HepG2 (cell line): ENCODE measurements around the gene FANCL. TPM values are rescaled to one million over a fixed set of nuclear protein-coding genes. Genes with fewer than 3 reads are reported as not detected.
A peak's percentile ranks its signal among the peaks of the same experiment; 100 is the strongest.

ENCODE experiments used
- ETV5 ChIP-seq: IDR thresholded peaks from 2 replicates; pipeline ENCODE4 v1.6.1; 2018; ENCODE audit warnings: missing biosample characterization, missing genetic modification reagents, inconsistent platforms, borderline replicate concordance
- NFATC3 ChIP-seq: sonication (generic); formaldehyde crosslinking; IDR thresholded peaks from 2 replicates; pipeline ENCODE4 v1.5.1; 2020; ENCODE audit warnings: mild to moderate bottlenecking, missing genetic modification reagents
- PHF5A ChIP-seq: IDR thresholded peaks from one replicate; pipeline ENCODE4 v1.6.1; 2018; ENCODE audit warnings: low read depth, missing genetic modification reagents; ENCODE audit not compliant: unreplicated experiment
- SAFB2 ChIP-seq: sonication (generic); formaldehyde crosslinking; IDR thresholded peaks from 2 replicates; pipeline ENCODE4 v1.5.1; 2020; ENCODE audit warnings: missing genetic modification reagents, low read depth, mild to moderate bottlenecking, borderline replicate concordance
- SCMH1 ChIP-seq: sonication (generic); formaldehyde crosslinking; IDR thresholded peaks from 2 replicates; pipeline ENCODE4 v1.9.0; 2021; ENCODE audit warnings: missing genetic modification reagents, mild to moderate bottlenecking, borderline replicate concordance
- ZMAT3 ChIP-seq: sonication (generic); formaldehyde crosslinking; conservative IDR thresholded peaks from 2 replicates; pipeline ENCODE4 v1.7.0; 2021; ENCODE audit warnings: missing genetic modification reagents
- ZNF382 ChIP-seq: sonication (generic); formaldehyde crosslinking; IDR thresholded peaks from 2 replicates; pipeline ENCODE4 v1.5.0; 2020; ENCODE audit warnings: missing genetic modification reagents, mild to moderate bottlenecking, borderline replicate concordance
- ZNF569 ChIP-seq: sonication (generic); formaldehyde crosslinking; IDR thresholded peaks from 2 replicates; pipeline ENCODE4 v1.5.0; 2020; ENCODE audit warnings: mild to moderate bottlenecking, missing genetic modification reagents, moderate library complexity, borderline replicate concordance
- polyA plus RNA-seq, 8 experiments: library from polyadenylated mRNA; depleted of rRNA in 3 of 8; stranded (reverse) in 7 of 8; unstranded in 1 of 8; fragments of >200 nt; fragmentation: Illumina TruSeq in 4 of 8; extraction: Trizol in 4 of 8; gene quantifications; 2 replicates each; pipeline versions ENCODE4 v1.2.1 to v1.2.3, GENCODE V29; 2011 to 2016; ENCODE audit warnings: low read depth in 4 of 8, missing spikeins in 1 of 8, mixed read lengths in 1 of 8; ENCODE audit not compliant: insufficient read depth in 1 of 8
- total RNA-seq, 5 experiments: library from RNA; depleted of rRNA; stranded (reverse); fragments of >200 nt; fragmentation: Illumina TruSeq; extraction: Trizol; gene quantifications; 2 replicates each; pipeline ENCODE4 v1.2.3, GENCODE V29; 2016; ENCODE audit warnings: low read depth in 1 of 5
- TF ChIP-seq, protein P1 (sequence below): sonication (generic); formaldehyde crosslinking; IDR thresholded peaks from 2 replicates; pipeline ENCODE4 v1.4.0; 2020; ENCODE audit warnings: mild to moderate bottlenecking, missing genetic modification reagents
- TF ChIP-seq, protein P2 (sequence below): sonication (generic); formaldehyde crosslinking; IDR thresholded peaks from 2 replicates; pipeline ENCODE4 v1.4.0; 2020; ENCODE audit warnings: missing genetic modification reagents, mild to moderate bottlenecking, borderline replicate concordance
- TF ChIP-seq, protein P3 (sequence below): sonication (generic); formaldehyde crosslinking; IDR thresholded peaks from 2 replicates; pipeline ENCODE4 v1.5.0; 2020; ENCODE audit warnings: missing genetic modification reagents
- TF ChIP-seq, protein P4 (sequence below): sonication (generic); formaldehyde crosslinking; conservative IDR thresholded peaks from 2 replicates; pipeline ENCODE4 v1.4.0; 2020; ENCODE audit warnings: missing genetic modification reagents
- TF ChIP-seq, protein P5 (sequence below), 2 experiments: sonication (generic) in 1 of 2; formaldehyde crosslinking in 1 of 2; IDR thresholded peaks; 2 replicates each; pipeline versions ENCODE4 v1.4.0 to v1.6.1; 2016 to 2020; ENCODE audit warnings: borderline replicate concordance in 1 of 2, low read depth in 1 of 2, mild to moderate bottlenecking in 1 of 2, missing genetic modification reagents in 1 of 2

The FANCL gene
- total and polyA plus RNA-seq, 2 of the 13 experiments (the other 11 are each of a cell fraction or from before 2014, with no cell fraction given), result 40.7 to 66.8 TPM

DNA sequence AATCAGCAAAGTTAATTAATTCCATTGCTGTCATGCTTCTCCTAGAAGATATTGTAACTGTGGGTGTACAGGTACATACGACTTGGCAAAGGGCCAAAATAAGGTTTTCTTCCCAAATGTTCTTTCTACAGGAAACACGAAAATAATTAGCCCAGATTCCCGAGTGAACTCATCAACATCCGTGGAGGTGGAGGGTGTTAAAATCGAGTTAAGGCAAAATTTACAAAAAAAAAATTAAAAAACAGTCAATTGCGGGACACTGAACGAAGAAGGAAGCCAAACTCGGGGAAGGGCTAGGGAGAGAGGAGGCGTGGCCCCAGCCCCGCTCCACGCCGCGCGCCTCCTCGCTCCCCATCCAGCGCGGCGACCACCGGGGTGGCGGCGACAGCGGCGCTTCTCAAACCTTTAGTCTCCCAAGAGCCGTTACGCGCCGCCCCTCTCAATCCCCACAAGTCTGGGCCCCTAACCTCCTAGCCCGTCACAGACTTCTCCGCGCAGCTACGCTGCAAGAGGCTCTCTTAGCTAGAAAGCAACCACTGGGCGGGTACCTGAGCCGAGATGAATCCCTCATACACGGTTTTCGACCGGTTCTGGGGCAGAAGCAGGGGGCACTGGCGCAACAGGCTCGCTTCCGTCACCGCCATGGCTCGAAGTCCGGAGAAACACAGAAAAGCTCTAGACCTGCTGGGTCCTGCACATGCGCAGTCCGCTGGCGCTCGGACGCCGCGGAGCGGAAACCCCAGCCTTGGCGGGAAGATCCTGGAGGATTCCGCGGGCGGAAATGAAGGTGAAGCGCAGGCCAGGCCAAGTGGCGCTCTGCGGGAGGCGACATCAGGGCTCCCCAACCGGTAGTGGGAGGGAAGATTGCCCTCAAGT lies at the start of gene FANCL (continued):
- TF ChIP-seq, protein P1, sequence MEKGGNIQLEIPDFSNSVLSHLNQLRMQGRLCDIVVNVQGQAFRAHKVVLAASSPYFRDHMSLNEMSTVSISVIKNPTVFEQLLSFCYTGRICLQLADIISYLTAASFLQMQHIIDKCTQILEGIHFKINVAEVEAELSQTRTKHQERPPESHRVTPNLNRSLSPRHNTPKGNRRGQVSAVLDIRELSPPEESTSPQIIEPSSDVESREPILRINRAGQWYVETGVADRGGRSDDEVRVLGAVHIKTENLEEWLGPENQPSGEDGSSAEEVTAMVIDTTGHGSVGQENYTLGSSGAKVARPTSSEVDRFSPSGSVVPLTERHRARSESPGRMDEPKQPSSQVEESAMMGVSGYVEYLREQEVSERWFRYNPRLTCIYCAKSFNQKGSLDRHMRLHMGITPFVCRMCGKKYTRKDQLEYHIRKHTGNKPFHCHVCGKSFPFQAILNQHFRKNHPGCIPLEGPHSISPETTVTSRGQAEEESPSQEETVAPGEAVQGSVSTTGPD (CRISPR knock-in tag), result peak; percentile 25; the same call in 1 of the 2 replicates
- TF ChIP-seq SAFB2 (CRISPR knock-in tag) (peak; percentile 95; the same call in 1 of the 2 replicates), ZNF382 (CRISPR knock-in tag) (no peak), ETV5 (CRISPR knock-in tag) (peak; percentile 97), ZMAT3 (CRISPR knock-in tag) (peak; percentile 93), PHF5A (CRISPR knock-in tag) (peak; percentile 71), ZNF569 (CRISPR knock-in tag) (peak; percentile 87; the same call in 1 of the 2 replicates), SCMH1 (CRISPR knock-in tag) (no peak), NFATC3 (CRISPR knock-in tag) (peak; percentile 94; the same call in 1 of the 2 replicates)
- TF ChIP-seq, protein P2, sequence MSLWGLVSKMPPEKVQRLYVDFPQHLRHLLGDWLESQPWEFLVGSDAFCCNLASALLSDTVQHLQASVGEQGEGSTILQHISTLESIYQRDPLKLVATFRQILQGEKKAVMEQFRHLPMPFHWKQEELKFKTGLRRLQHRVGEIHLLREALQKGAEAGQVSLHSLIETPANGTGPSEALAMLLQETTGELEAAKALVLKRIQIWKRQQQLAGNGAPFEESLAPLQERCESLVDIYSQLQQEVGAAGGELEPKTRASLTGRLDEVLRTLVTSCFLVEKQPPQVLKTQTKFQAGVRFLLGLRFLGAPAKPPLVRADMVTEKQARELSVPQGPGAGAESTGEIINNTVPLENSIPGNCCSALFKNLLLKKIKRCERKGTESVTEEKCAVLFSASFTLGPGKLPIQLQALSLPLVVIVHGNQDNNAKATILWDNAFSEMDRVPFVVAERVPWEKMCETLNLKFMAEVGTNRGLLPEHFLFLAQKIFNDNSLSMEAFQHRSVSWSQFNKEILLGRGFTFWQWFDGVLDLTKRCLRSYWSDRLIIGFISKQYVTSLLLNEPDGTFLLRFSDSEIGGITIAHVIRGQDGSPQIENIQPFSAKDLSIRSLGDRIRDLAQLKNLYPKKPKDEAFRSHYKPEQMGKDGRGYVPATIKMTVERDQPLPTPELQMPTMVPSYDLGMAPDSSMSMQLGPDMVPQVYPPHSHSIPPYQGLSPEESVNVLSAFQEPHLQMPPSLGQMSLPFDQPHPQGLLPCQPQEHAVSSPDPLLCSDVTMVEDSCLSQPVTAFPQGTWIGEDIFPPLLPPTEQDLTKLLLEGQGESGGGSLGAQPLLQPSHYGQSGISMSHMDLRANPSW (CRISPR knock-in tag), result peak; percentile 94
- TF ChIP-seq, protein P3, sequence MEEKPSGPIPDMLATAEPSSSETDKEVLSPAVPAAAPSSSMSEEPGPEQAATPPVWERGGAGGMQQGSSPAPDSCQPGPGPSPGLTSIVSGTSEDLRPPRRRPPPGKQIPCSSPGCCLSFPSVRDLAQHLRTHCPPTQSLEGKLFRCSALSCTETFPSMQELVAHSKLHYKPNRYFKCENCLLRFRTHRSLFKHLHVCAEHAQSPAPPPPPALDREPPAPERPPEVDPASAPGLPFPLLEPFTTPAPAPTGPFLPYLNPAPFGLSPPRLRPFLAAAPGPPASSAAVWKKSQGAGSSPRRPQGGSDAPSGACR (CRISPR knock-in tag), result no peak
- TF ChIP-seq, protein P4, sequence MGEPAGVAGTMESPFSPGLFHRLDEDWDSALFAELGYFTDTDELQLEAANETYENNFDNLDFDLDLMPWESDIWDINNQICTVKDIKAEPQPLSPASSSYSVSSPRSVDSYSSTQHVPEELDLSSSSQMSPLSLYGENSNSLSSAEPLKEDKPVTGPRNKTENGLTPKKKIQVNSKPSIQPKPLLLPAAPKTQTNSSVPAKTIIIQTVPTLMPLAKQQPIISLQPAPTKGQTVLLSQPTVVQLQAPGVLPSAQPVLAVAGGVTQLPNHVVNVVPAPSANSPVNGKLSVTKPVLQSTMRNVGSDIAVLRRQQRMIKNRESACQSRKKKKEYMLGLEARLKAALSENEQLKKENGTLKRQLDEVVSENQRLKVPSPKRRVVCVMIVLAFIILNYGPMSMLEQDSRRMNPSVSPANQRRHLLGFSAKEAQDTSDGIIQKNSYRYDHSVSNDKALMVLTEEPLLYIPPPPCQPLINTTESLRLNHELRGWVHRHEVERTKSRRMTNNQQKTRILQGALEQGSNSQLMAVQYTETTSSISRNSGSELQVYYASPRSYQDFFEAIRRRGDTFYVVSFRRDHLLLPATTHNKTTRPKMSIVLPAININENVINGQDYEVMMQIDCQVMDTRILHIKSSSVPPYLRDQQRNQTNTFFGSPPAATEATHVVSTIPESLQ (CRISPR knock-in tag), result 0 out of 2 replicates have a peak, but pooled peaks have one; percentile 51
- TF ChIP-seq, protein P5, sequence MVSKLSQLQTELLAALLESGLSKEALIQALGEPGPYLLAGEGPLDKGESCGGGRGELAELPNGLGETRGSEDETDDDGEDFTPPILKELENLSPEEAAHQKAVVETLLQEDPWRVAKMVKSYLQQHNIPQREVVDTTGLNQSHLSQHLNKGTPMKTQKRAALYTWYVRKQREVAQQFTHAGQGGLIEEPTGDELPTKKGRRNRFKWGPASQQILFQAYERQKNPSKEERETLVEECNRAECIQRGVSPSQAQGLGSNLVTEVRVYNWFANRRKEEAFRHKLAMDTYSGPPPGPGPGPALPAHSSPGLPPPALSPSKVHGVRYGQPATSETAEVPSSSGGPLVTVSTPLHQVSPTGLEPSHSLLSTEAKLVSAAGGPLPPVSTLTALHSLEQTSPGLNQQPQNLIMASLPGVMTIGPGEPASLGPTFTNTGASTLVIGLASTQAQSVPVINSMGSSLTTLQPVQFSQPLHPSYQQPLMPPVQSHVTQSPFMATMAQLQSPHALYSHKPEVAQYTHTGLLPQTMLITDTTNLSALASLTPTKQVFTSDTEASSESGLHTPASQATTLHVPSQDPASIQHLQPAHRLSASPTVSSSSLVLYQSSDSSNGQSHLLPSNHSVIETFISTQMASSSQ (IDR thresholded peaks at IDR 0.05; ENCODE audit: low read depth), result no peak
- TF ChIP-seq, protein P5 (CRISPR knock-in tag; IDR thresholded peaks at IDR 0.05; ENCODE audit: borderline replicate concordance), result peak; percentile 79; the same call in 1 of the 2 replicates
